Thoracic aorta (tissue), 2 donors: ENCODE data around the gene SKIC3. TPM values are rescaled to one million over a fixed set of nuclear protein-coding genes. Genes with fewer than 3 reads are reported as not detected.

Source experiments
- ATAC-seq: fragments of 150-250 bp; one replicate; pipeline ENCODE4 v1.8.0; 2017; ENCODE audit warnings: low read depth; ENCODE audit not compliant: insufficient number of reproducible peaks, low FRiP score
- DNase-seq: peaks from one replicate; pipeline ENCODE4 v3.0.0-alpha.2; 2020; ENCODE audit warnings: low spot score
- H3K27ac ChIP-seq, 2 donors: fragments of 200-600 bp; sonication (generic); 1 replicate in 1 of 2; 2 replicates in 1 of 2; pipeline ENCODE4 v1.5.1; 2016; ENCODE audit warnings: mild to moderate bottlenecking in 2 of 2, moderate library complexity in 2 of 2
- H3K27me3 ChIP-seq: fragments of 200-600 bp; sonication (generic); replicated peaks from 2 replicates; pipeline ENCODE4 v1.6.0; 2016; ENCODE audit warnings: mild to moderate bottlenecking; ENCODE audit not compliant: insufficient read depth
- H3K36me3 ChIP-seq: fragments of 200-600 bp; sonication (generic); one replicate; pipeline ENCODE4 v1.5.1; 2016
- H3K4me1 ChIP-seq, 2 donors: fragments of 200-600 bp; sonication (generic); 1 replicate in 1 of 2; 2 replicates in 1 of 2; pipeline versions ENCODE4 v1.5.1 to v1.6.0; 2016; ENCODE audit warnings: low read depth in 2 of 2, mild to moderate bottlenecking in 1 of 2; ENCODE audit not compliant: control insufficient read depth in 1 of 2
- H3K4me3 ChIP-seq: fragments of 200-600 bp; sonication (generic); 2 replicates; pipeline ENCODE4 v1.5.1; 2016; ENCODE audit warnings: mild to moderate bottlenecking
- H3K9me3 ChIP-seq: fragments of 200-600 bp; sonication (generic); 2 replicates; pipeline ENCODE4 v1.5.1; 2016
- CTCF ChIP-seq: fragments of 200-600 bp; sonication (generic); IDR thresholded peaks from one replicate; pipeline ENCODE4 v1.5.1; 2019; ENCODE audit warnings: antibody characterized with exemption
- total RNA-seq, 2 donors: library from RNA; depleted of rRNA; stranded (reverse); fragments of >200 nt; gene quantifications; one replicate each; pipeline versions ENCODE4 v1.1.0 to v1.2.3, GENCODE V29; 2016

The SKIC3 gene
- total RNA-seq: 10 to 100 TPM; 53.2 to 78.0 TPM

DNA sequence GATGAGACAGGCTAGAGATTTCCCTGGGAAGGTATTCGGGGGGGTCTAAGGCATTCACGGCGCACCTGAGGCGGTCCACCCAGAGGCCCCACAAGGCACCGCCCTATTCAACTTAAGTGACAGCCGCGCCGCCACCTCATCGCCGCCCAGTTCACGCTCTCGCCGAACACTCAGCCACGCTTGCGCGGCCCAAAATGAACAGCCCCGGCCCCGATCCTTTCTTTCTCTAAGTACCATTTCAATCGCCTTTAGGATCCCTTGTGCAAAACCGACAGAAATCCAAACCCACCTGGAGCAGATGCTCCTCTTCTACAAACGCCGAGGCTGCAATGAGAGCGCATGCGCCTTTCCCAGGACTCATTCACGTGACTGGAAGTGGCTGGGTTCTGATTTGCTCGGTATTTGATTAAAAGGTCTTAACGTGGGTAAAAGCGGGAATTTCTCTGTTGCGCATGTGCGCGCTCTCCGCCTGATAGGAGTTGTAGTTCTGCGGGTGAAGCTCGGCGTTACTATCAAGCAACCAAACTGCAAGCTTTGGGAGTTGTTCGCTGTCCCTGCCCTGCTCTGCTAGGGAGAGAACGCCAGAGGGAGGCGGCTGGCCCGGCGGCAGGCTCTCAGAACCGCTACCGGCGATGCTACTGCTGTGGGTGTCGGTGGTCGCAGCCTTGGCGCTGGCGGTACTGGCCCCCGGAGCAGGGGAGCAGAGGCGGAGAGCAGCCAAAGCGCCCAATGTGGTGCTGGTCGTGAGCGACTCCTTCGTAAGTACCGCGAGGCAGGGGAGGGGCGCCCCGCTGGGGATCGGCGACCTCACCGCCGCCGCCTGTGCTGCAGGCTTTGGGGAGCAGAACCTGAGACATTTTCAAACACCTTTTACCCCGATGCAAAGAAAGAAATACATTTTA, at the start of gene SKIC3, which contains the start of gene ARSK:
Gene SKIC3, minus strand, starts transcription at position 331 of the 902 bp plus-strand sequence. CDS start 7,827 bp downstream, outside the sequence.
Gene ARSK, plus strand, starts transcription at position 455 of the 902 bp plus-strand sequence. Its CDS starts 178 bp downstream, at position 633.
- peak; percentile 100 for ATAC-seq
- H3K27me3 ChIP-seq: no peaks in the 10 kb centered on the region
- TF ChIP-seq CTCF: peak; percentile 54
- peaks cover 7 to 26% of the 10 kb centered on the region in 2 donors for H3K4me1 ChIP-seq
- H3K27ac ChIP-seq: peak within 1 kb of the TSS; percentile 63 to 75
- H3K4me3 ChIP-seq: peak within 1 kb of the TSS; percentile 84
- DNase-seq: peak; percentile 82
- H3K36me3 ChIP-seq: peaks cover 3% of the 10 kb centered on the region
- no peaks in the 10 kb centered on the region for H3K9me3 ChIP-seq

DNA sequence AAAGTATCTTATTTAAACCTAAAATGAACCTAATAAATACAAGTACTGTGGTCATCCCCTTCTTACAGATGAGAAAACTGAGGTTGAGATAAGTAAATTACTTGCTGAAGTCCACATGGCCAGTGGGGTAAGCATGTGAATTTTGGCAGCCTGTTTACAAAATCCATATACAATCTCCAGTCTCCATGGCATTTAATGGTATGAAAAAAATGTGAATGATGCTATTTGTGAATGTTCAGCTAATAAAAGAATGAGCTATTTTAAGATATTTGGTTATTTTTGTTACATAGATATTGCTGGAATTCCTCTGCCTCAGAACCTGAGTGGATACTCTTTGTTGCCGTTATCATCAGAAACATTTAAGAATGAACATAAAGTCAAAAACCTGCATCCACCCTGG, 45.8 kb upstream of the SKIC3 start:
- Histone ChIP-seq H3K4me3 (no peak overlapping the region), H3K36me3 (no peaks in the 10 kb centered on the region), H3K27ac (no peak overlapping the region), H3K27me3 (no peaks in the 10 kb centered on the region), H3K9me3 (no peaks in the 10 kb centered on the region), H3K4me1 (peaks cover 3 to 6% of the 10 kb centered on the region in 2 donors)
- DNase-seq: no peak
- ATAC-seq: no peak
- no peak for TF ChIP-seq CTCF

DNA sequence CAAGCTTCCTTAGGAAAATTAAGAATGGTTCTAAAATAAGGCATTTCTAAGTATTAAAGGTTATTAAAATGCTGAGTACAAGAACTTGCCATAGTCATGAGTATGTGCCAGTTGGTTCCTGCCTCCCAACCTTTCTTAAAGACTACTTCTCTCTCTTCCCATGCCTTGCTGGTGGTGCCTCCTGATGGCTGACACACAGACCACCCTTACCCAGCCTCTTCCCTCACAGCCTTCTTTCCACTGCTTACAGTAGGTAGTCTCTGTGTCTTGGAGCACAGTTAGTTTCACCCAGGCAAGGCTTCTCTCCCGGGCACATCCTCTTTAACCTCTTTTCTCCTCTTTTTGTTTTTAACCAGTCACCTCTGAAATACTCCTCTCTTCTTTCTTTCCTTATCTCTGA, 44.5 kb upstream of the SKIC3 start:
- H3K36me3 ChIP-seq: no peaks in the 10 kb centered on the region
- no peak overlapping the region for H3K4me3 ChIP-seq
- H3K9me3 ChIP-seq: no peaks in the 10 kb centered on the region
- H3K27ac ChIP-seq: no peak overlapping the region
- H3K27me3 ChIP-seq: no peaks in the 10 kb centered on the region
- TF ChIP-seq CTCF: no peak
- DNase-seq (no peak), ATAC-seq (no peak)
- H3K4me1 ChIP-seq: peaks cover 3 to 6% of the 10 kb centered on the region in 2 donors

DNA sequence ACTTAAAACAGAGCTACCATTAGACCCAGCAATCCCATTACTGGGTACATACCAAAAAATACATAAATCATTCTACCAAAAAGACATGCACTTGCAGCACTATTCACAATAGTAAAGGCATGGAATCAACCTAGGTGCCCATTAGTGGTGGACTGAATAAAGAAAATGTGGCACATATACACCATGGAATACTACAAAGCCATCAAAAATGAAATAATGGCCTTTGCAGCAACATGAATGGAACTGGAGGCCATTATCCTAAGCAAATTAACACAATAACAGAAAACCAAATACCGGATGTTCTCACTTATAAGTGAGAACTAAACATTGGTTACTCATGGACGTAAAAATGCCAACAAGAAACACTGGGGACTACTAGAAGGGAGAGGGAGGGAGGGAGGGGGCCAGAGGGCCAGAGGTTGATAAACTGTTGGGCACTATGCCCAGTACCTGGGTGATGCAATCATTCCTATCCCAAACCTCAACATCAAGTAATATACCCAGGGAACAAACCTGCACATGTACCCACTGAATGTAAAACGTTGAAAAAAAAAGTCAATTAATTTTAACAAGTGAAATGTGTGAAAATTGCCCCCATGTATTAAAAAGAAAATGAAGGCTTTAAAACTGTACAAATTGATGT, 40.6 kb upstream of the SKIC3 start:
- DNase-seq (no peak), ATAC-seq (no peak)
- no peaks in the 10 kb centered on the region for H3K9me3 ChIP-seq
- no peaks in the 10 kb centered on the region for H3K36me3 ChIP-seq
- no peak for TF ChIP-seq CTCF
- H3K4me3 ChIP-seq: no peak overlapping the region
- no peaks in the 10 kb centered on the region for H3K27me3 ChIP-seq
- peaks cover under 1 to 1% of the 10 kb centered on the region in 2 donors for H3K4me1 ChIP-seq
- no peak overlapping the region for H3K27ac ChIP-seq

GRCh38 chr5:95591490-95591901, 36.7 kb upstream of the SKIC3 start:
- H3K27me3 ChIP-seq: no peaks in the 10 kb centered on the region
- ATAC-seq: no peak
- no peaks in the 10 kb centered on the region for H3K4me1 ChIP-seq
- no peak for DNase-seq
- no peaks in the 10 kb centered on the region for H3K36me3 ChIP-seq
- no peak overlapping the region for H3K27ac ChIP-seq
- H3K9me3 ChIP-seq: no peaks in the 10 kb centered on the region
- TF ChIP-seq CTCF: no peak
- H3K4me3 ChIP-seq: no peak overlapping the region
